ENCODE results near the gene DPYD.

DNA sequence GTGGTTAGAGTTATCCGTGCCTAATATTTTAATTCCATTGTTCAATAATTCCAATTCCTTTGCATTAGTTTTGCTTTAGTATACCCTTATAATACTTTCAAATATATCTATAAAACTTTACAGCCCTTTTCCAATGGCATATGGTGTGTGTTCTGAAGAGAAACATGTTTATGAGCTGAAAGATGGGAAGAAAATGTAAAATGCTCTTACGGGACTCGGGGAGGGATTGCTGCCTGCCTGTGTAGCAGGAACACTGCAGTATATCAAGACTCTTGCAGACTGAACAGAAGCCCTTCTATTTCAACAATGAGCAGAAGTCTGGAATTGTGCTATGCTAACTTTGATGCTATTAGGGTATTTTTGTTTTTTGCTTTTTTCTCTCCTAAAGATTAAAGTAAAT, 792.4 kb downstream of the DPYD start:
- no peak for TF ChIP-seq SP1 (IDR thresholded peaks at IDR 0.05)
- no peak for TF ChIP-seq ZNF384 (IDR thresholded peaks at IDR 0.05)
- no peak for TF ChIP-seq SUZ12 (IDR thresholded peaks at IDR 0.05)
- no peak for TF ChIP-seq FOXM1 (IDR thresholded peaks at IDR 0.05; ENCODE audit: borderline replicate concordance)
- TF ChIP-seq CTBP1 (IDR thresholded peaks at IDR 0.05; ENCODE audit: borderline replicate concordance) = no peak
- TF ChIP-seq ARNT (IDR thresholded peaks at IDR 0.05) = no peak
- TF ChIP-seq FOXK2 (IDR thresholded peaks at IDR 0.05) = no peak
- TF ChIP-seq FOXA1 (IDR thresholded peaks at IDR 0.05) = no peak
- TF ChIP-seq, protein P1, sequence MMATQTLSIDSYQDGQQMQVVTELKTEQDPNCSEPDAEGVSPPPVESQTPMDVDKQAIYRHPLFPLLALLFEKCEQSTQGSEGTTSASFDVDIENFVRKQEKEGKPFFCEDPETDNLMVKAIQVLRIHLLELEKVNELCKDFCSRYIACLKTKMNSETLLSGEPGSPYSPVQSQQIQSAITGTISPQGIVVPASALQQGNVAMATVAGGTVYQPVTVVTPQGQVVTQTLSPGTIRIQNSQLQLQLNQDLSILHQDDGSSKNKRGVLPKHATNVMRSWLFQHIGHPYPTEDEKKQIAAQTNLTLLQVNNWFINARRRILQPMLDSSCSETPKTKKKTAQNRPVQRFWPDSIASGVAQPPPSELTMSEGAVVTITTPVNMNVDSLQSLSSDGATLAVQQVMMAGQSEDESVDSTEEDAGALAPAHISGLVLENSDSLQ (IDR thresholded peaks at IDR 0.05) = no peak

Measured in HEK293T (cell line).